ENCODE data around the gene IRAK2.

GRCh38 chr3:10213156-10213792 is 48.6 kb downstream of the IRAK2 start:
- TF ChIP-seq, protein P1, sequence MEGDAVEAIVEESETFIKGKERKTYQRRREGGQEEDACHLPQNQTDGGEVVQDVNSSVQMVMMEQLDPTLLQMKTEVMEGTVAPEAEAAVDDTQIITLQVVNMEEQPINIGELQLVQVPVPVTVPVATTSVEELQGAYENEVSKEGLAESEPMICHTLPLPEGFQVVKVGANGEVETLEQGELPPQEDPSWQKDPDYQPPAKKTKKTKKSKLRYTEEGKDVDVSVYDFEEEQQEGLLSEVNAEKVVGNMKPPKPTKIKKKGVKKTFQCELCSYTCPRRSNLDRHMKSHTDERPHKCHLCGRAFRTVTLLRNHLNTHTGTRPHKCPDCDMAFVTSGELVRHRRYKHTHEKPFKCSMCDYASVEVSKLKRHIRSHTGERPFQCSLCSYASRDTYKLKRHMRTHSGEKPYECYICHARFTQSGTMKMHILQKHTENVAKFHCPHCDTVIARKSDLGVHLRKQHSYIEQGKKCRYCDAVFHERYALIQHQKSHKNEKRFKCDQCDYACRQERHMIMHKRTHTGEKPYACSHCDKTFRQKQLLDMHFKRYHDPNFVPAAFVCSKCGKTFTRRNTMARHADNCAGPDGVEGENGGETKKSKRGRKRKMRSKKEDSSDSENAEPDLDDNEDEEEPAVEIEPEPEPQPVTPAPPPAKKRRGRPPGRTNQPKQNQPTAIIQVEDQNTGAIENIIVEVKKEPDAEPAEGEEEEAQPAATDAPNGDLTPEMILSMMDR (IDR thresholded peaks at IDR 0.05) = no peak
- TF ChIP-seq POLR2A (IDR thresholded peaks at IDR 0.05) = no peak

All from right lobe of liver (tissue), 4 donors.